ENCODE results near the gene ACOXL.
A peak's percentile ranks its signal among the peaks of the same experiment; 100 is the strongest.
"Not testable (repeated sequence)": the region's sequence is repeated elsewhere in the genome, so short reads cannot be mapped to it uniquely, and the experiment has no call there.

The ACOXL gene

GRCh38 chr2:111044066-111044465 is 311.7 kb downstream of the ACOXL start:
- no peak for DNase-seq

GRCh38 chr2:111045236-111045635 is 312.9 kb downstream of the ACOXL start:
- not testable (repeated sequence) for DNase-seq

- no peak for DNase-seq
Observed at GRCh38 chr2:111045771-111046444, 313.5 kb downstream of the ACOXL start.

- no peak for DNase-seq
Observed at GRCh38 chr2:111046670-111047069, 314.3 kb downstream of the ACOXL start.

- DNase-seq: no peak
Observed at GRCh38 chr2:111048856-111049768, 316.7 kb downstream of the ACOXL start.

- DNase-seq: no peak
Observed at GRCh38 chr2:111049792-111050640, 317.6 kb downstream of the ACOXL start.

GRCh38 chr2:111050701-111051376 is 318.5 kb downstream of the ACOXL start:
- no peak for DNase-seq

GRCh38 chr2:111052621-111053020 is 320.2 kb downstream of the ACOXL start:
- DNase-seq: no peak

- DNase-seq: no peak
Observed at GRCh38 chr2:111053266-111053665, 320.9 kb downstream of the ACOXL start.

- DNase-seq: no peak
Observed at GRCh38 chr2:111053825-111054515, 321.6 kb downstream of the ACOXL start.

GRCh38 chr2:111054791-111055691 is 322.7 kb downstream of the ACOXL start:
- peak; percentile 41 for DNase-seq

- no peak for DNase-seq
Observed at GRCh38 chr2:111055735-111056134, 323.4 kb downstream of the ACOXL start.

GRCh38 chr2:111057045-111057444 is 324.7 kb downstream of the ACOXL start:
- DNase-seq: no peak

- no peak for DNase-seq
Observed at GRCh38 chr2:111057721-111058120, 325.3 kb downstream of the ACOXL start.

GRCh38 chr2:111058264-111058663 is 325.9 kb downstream of the ACOXL start:
- no peak for DNase-seq

- DNase-seq: no peak
Observed at GRCh38 chr2:111061191-111061590, 328.8 kb downstream of the ACOXL start.

GRCh38 chr2:111062417-111062816 is 330.0 kb downstream of the ACOXL start:
- DNase-seq: no peak

GRCh38 chr2:111066062-111066593 is 333.8 kb downstream of the ACOXL start:
- no peak for DNase-seq

GRCh38 chr2:111068435-111069058 is 336.2 kb downstream of the ACOXL start:
- DNase-seq: no peak

GRCh38 chr2:111069722-111070121 is 337.3 kb downstream of the ACOXL start:
- no peak for DNase-seq

Data from activated naive CD4-positive, alpha-beta T cell treated with anti-CD3 and anti-CD28 coated beads, Interleukin-2, amount 50 U/mL, for 16 hours (primary cell).